ENCODE data around the gene CDH6. TPM values are rescaled to one million over a fixed set of nuclear protein-coding genes. Genes with fewer than 3 reads are reported as not detected.

CDH6 gene
- polyA plus RNA-seq, 1 of the 3 experiments (the other 2 are of a cell fraction), result 1.1 TPM

GRCh38 chr5:31335456-31335855, 142.0 kb downstream of the CDH6 start:
- ChIA-PET POLR2A (no interaction called here), CTCF (interaction anchor here (1.0 to 1.5 kb wide), 3 partner anchors 10 to 20 kb away, joined by 3 to 5 read pairs (median 4); no protein-coding TSS in a partner anchor)
- no peak for DNase-seq

More at GRCh38 chr5:31335456-31335855, 142.0 kb downstream of the CDH6 start:
- H3K4me3 ChIP-seq (ENCODE audit: low read depth in 2 of 2, low read length in 1 of 2), result no peak overlapping the region
- H3K9me3 ChIP-seq, result no peaks in the 10 kb centered on the region
- no peak overlapping the region for H3K4me2 ChIP-seq
- H3K79me2 ChIP-seq (ENCODE audit: insufficient read depth), result no peaks in the 10 kb centered on the region
- no peak for TF ChIP-seq MAX (IDR thresholded peaks at IDR 0.05; ENCODE audit: low read depth)
- no peak for TF ChIP-seq RFX5 (IDR thresholded peaks at IDR 0.05; ENCODE audit: low read length)
- TF ChIP-seq JUND (IDR thresholded peaks at IDR 0.05), result no peak
- TF ChIP-seq USF1 (IDR thresholded peaks at IDR 0.05; ENCODE audit: borderline replicate concordance, low read depth), result no peak
- no peak for TF ChIP-seq RXRA (IDR thresholded peaks at IDR 0.05; ENCODE audit: borderline replicate concordance, low read depth)
- TF ChIP-seq PBX3 (IDR thresholded peaks at IDR 0.05), result no peak
- no peak for TF ChIP-seq USF2 (IDR thresholded peaks at IDR 0.05; ENCODE audit: borderline replicate concordance, low read depth, low read length)
- TF ChIP-seq NRF1 (IDR thresholded peaks at IDR 0.05; ENCODE audit: low read depth, low read length), result no peak
- no peak for TF ChIP-seq REST (IDR thresholded peaks at IDR 0.05; ENCODE audit: low read depth, low read length)
- TF ChIP-seq FOSL2 (IDR thresholded peaks at IDR 0.05; ENCODE audit: borderline replicate concordance, low read depth), result no peak
- TF ChIP-seq TCF12 (IDR thresholded peaks at IDR 0.05), result no peak
- TF ChIP-seq GATA2 (CRISPR knock-in tag; IDR thresholded peaks at IDR 0.05), result no peak
- no peak for TF ChIP-seq TAF1 (IDR thresholded peaks at IDR 0.05; ENCODE audit: borderline replicate concordance, low read depth, low read length)
- no peak for TF ChIP-seq TEAD4 (IDR thresholded peaks at IDR 0.05; ENCODE audit: borderline replicate concordance, insufficient read depth)
- no peak for TF ChIP-seq CTCF (IDR thresholded peaks at IDR 0.05)
- TF ChIP-seq FOXM1 (IDR thresholded peaks at IDR 0.05; ENCODE audit: low read depth), result no peak
- TF ChIP-seq CHD2 (IDR thresholded peaks at IDR 0.05; ENCODE audit: low read length, partially characterized antibody), result no peak
- no peaks in the 10 kb centered on the region for H3F3A ChIP-seq (replicated peaks; ENCODE audit: insufficient read depth)
- H3K27ac ChIP-seq (ENCODE audit: low read depth in 2 of 2, low read length in 1 of 2), result no peak overlapping the region
- H3K27me3 ChIP-seq (ENCODE audit: insufficient read depth), result no peaks in the 10 kb centered on the region
- H3K9me2 ChIP-seq, result no peaks in the 10 kb centered on the region
- H4K20me1 ChIP-seq (ENCODE audit: insufficient read depth), result no peaks in the 10 kb centered on the region
- H3K4me1 ChIP-seq (ENCODE audit: control insufficient read depth in 1 of 2, insufficient read depth in 2 of 2, low read depth in 1 of 2, low read length in 1 of 2), result no peaks in the 10 kb centered on the region
- H2AFZ ChIP-seq (ENCODE audit: low read depth), result no peak overlapping the region
- no peaks in the 10 kb centered on the region for H3K36me3 ChIP-seq (replicated peaks in 1 of 2; ENCODE audit: control insufficient read depth in 1 of 2, insufficient read depth in 2 of 2, low read length in 1 of 2)
- no peak overlapping the region for H3K9ac ChIP-seq
